Cardiac fibroblast (primary cell): ENCODE measurements around the gene TAPBP.

Experiments used
- DNase-seq, 2 donors: peaks; one replicate each; pipeline versions ENCODE4 v3.0.0 to v3.0.0-alpha.2; 2010; ENCODE audit warnings: low read depth in 2 of 2
- H3K4me3 ChIP-seq, 2 donors: replicated peaks in 1 of 2; 1 replicate in 1 of 2; 2 replicates in 1 of 2; pipeline ENCODE4 v1.5.1; 2011; ENCODE audit warnings: low read depth in 2 of 2, low read length in 2 of 2, mild to moderate bottlenecking in 2 of 2, moderate library complexity in 1 of 2
- CTCF ChIP-seq: IDR thresholded peaks from one replicate; pipeline ENCODE4 v1.5.1; 2011; ENCODE audit warnings: low read depth, mild to moderate bottlenecking, low read length, inconsistent platforms

Gene TAPBP

GRCh38 chr6:33330736-33331135 is 16.9 kb upstream of the TAPBP start:
- no peak for TF ChIP-seq CTCF
- no peak overlapping the region for H3K4me3 ChIP-seq
- DNase-seq = no peak

GRCh38 chr6:33329058-33329457 is 15.2 kb upstream of the TAPBP start:
- H3K4me3 ChIP-seq = no peak overlapping the region
- DNase-seq = peak in 1 of 2 donors; percentile 4
- no peak for TF ChIP-seq CTCF

GRCh38 chr6:33324125-33324524 is 10.2 kb upstream of the TAPBP start:
- no peak for DNase-seq
- no peak overlapping the region for H3K4me3 ChIP-seq
- no peak for TF ChIP-seq CTCF

- TF ChIP-seq CTCF = no peak
- H3K4me3 ChIP-seq = peak overlapping the region; percentile 75 to 84
- DNase-seq = no peak
These were observed 9.7 kb upstream of the TAPBP start for GRCh38 chr6:33323623-33323948.

- peak overlapping the region in 1 of 2 donors; percentile 84 for H3K4me3 ChIP-seq
- DNase-seq = no peak
- TF ChIP-seq CTCF = no peak
These were observed 7.3 kb upstream of the TAPBP start for GRCh38 chr6:33321227-33321626.

- DNase-seq = peak; percentile 94 to 95
- TF ChIP-seq CTCF = no peak
- H3K4me3 ChIP-seq = peak overlapping the region; percentile 11 to 84
These were observed 6.7 kb upstream of the TAPBP start for GRCh38 chr6:33320315-33321181.

GRCh38 chr6:33319939-33320314 is 6.0 kb upstream of the TAPBP start:
- H3K4me3 ChIP-seq = peak overlapping the region; percentile 11 to 84
- no peak for TF ChIP-seq CTCF
- DNase-seq = no peak
